Measurements from ENCODE around the gene PEAK3.

DNA sequence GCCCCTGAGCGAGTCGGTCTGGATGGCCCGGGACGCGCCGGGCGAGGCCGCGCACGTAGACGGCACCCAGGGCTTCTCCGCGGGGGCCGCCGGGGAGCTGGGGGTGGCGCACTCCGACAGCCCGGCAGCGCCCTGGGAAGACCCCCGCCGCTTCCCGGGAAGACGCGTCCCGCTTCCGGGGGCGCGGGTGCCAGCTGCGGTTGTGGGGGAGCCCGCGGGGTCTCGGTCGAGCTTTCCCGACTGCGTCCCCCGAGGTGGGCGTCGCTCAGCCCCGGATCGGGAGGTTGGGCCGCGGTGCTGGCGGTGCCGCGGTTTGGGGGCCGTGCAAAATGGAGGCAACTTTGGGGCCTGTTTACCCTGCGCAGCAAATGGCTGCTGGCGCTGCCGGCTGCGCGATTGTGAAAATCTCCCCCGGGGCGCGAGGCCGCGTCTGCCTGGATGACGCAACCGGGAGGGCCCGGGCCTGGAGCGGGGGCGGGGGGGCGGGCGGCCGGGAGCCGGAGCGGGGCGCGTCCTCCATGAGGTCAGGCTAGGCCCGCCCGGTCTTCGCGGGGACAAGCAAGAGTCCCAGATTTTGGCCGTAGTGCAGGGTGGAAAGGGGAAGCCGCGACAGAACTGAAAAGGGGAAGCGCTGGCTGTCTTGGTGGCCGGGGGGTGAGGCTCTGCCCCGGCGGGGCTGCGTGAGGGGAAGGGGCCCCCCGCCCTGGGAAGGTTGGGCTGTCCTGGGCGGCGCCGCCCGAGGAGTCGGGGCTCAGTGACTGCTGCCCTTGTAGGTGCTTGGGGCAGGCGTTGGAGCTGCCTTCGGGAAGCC is 11.3 kb downstream of the PEAK3 start:
- TF ChIP-seq, protein P1, sequence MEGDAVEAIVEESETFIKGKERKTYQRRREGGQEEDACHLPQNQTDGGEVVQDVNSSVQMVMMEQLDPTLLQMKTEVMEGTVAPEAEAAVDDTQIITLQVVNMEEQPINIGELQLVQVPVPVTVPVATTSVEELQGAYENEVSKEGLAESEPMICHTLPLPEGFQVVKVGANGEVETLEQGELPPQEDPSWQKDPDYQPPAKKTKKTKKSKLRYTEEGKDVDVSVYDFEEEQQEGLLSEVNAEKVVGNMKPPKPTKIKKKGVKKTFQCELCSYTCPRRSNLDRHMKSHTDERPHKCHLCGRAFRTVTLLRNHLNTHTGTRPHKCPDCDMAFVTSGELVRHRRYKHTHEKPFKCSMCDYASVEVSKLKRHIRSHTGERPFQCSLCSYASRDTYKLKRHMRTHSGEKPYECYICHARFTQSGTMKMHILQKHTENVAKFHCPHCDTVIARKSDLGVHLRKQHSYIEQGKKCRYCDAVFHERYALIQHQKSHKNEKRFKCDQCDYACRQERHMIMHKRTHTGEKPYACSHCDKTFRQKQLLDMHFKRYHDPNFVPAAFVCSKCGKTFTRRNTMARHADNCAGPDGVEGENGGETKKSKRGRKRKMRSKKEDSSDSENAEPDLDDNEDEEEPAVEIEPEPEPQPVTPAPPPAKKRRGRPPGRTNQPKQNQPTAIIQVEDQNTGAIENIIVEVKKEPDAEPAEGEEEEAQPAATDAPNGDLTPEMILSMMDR (IDR thresholded peaks at IDR 0.05; ENCODE audit: low read length) = no peak
- TF ChIP-seq EZH2 (optimal IDR thresholded peaks at IDR 0.05; ENCODE audit: low read depth, low read length) = no peak
